GM18867 (cell line): ENCODE data around the gene ATP6V0E1.
"Not testable (repeated sequence)": the region's sequence is repeated elsewhere in the genome, so short reads cannot be mapped to it uniquely, and the experiment has no call there.

ENCODE experiments used
- ATAC-seq: cut with Tn5 transposase; IDR thresholded peaks from one replicate; pipeline ENCODE4 v1.9.1; 2021; ENCODE audit warnings: mild to moderate bottlenecking, moderate library complexity; ENCODE audit not compliant: unreplicated experiment

The ATP6V0E1 gene

DNA sequence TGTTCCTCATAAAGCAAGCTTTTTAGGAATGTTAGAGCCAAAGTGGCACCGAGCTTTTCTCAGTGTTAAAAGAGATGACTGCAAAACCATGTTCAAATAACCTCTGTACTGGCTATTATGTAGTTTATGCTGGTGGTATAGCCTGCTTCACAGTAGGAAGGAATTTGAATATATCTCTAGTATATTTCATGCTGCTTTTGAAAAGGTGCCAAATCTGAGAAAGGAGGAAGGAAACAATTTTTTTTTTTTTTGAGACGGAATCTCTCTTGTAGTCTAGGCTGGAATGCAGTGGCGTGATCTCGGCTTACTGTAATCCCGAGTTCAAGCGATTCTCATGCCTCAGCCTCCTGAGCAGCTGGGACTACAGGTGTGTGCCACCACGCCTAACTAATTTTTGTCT lies 86.1 kb downstream of the ATP6V0E1 start:
- ATAC-seq = no peak

DNA sequence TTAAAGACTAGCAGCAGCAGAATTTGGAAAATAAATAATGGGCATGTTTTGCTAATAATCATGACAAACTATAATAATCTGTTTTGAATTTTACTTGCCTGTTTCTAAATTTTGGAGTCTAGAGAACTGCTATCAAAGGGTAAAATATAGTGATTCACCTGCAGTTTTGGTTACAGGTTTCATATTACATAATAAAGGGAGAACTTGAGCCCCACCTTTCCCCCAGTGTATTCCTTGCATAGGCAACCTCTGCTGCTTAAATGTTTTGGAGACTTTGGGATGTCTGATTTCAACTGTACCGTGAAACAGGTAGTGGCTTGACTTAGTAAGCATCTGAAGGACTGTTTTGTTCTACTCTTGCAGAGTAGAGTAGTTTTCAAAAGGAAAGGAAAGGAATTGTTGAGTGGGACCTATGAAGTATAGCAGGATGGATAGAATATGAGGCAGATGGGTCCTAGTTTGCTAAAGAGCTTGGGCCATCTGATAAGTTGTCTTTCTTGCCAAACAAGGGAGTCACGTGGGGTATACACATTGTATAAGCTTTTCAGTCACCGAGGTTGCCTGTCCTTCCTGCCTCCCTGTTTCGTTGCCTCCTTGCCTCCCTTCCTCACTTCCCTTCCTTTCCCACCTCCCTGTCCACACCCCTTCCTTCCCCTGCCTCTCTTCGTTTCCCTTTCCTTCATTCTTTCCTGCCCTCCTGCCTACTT lies 91.7 kb downstream of the ATP6V0E1 start:
- no peak for ATAC-seq

DNA sequence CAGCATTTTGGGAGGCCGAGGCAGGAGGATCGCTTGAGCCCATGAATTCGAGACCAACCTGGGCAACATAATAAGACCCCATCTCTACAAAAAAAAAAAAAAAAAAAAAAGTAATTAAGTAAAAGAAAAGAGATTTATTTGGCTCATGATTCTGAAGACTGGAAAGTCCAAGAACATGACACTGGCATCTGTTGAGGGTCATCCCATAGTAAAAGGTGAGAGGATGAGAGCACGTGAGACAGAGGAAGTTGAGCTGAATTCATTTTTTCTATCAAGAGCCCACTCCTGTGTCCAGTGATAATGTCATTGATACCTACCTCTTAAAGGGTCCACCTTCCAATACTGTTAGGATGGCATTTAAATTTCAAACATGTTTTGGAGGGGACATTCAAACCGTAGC lies 92.4 kb downstream of the ATP6V0E1 start:
- no peak for ATAC-seq

GRCh38 chr5:173076471-173076870 lies 92.9 kb downstream of the ATP6V0E1 start:
- not testable (repeated sequence) for ATAC-seq

- ATAC-seq = no peak
Observed at GRCh38 chr5:173078878-173079277, 95.3 kb downstream of the ATP6V0E1 start.
